WTC11 (cell line): ENCODE measurements around the gene CALN1. TPM values are rescaled to one million over a fixed set of nuclear protein-coding genes. Genes with fewer than 3 reads are reported as not detected.
A peak's percentile ranks its signal among the peaks of the same experiment; 100 is the strongest.

ENCODE experiments used
- CREB1 ChIP-seq: sonication (generic); formaldehyde crosslinking; IDR thresholded peaks from 2 replicates; pipeline ENCODE4 v1.8.0; 2023; ENCODE audit warnings: mild to moderate bottlenecking, missing genetic modification reagents
- CREM ChIP-seq: sonication (generic); formaldehyde crosslinking; IDR thresholded peaks from 2 replicates; pipeline ENCODE4 v1.8.1; 2022; ENCODE audit warnings: mild to moderate bottlenecking, missing genetic modification reagents, moderate library complexity
- EMX1 ChIP-seq: fragments of 250-450 bp; sonication (Bioruptor Pico); IDR thresholded peaks from 2 replicates; pipeline ENCODE4 v1.8.0; 2021; ENCODE audit warnings: mild to moderate bottlenecking
- FOXJ3 ChIP-seq: sonication (generic); formaldehyde crosslinking; IDR thresholded peaks from 2 replicates; pipeline ENCODE4 v1.9.0; 2021; ENCODE audit warnings: missing genetic modification reagents, mild to moderate bottlenecking, borderline replicate concordance
- GRHL2 ChIP-seq: fragments of 250-450 bp; sonication (Bioruptor Pico); IDR thresholded peaks from 2 replicates; pipeline ENCODE4 v1.8.0; 2022; ENCODE audit warnings: mild to moderate bottlenecking, moderate library complexity; ENCODE audit not compliant: insufficient replicate concordance, severe bottlenecking
- RORB ChIP-seq: fragments of 250-450 bp; sonication (Bioruptor Pico); IDR thresholded peaks from 2 replicates; pipeline ENCODE4 v1.9.0; 2021; ENCODE audit warnings: mild to moderate bottlenecking
- SMAD4 ChIP-seq: sonication (generic); formaldehyde crosslinking; IDR thresholded peaks from 2 replicates; pipeline ENCODE4 v1.8.0; 2022; ENCODE audit warnings: mild to moderate bottlenecking, missing genetic modification reagents
- TP53 ChIP-seq: sonication (generic); formaldehyde crosslinking; IDR thresholded peaks from 2 replicates; pipeline ENCODE4 v1.8.1; 2023; ENCODE audit warnings: mild to moderate bottlenecking, missing genetic modification reagents
- ZNF232 ChIP-seq: sonication (generic); formaldehyde crosslinking; IDR thresholded peaks from 2 replicates; pipeline ENCODE4 v1.8.0; 2022; ENCODE audit warnings: mild to moderate bottlenecking, missing genetic modification reagents
- ZNF671 ChIP-seq: fragments of 250-450 bp; sonication (Bioruptor Pico); IDR thresholded peaks from 2 replicates; pipeline ENCODE4 v1.8.0; 2021; ENCODE audit warnings: mild to moderate bottlenecking
- total RNA-seq: library from RNA; stranded (reverse); gene quantifications from 3 replicates; pipeline ENCODE4 v1.2.3, GENCODE V29; 2021
- TF ChIP-seq, protein P1 (sequence below): sonication (generic); formaldehyde crosslinking; IDR thresholded peaks from 2 replicates; pipeline ENCODE4 v1.8.1; 2022; ENCODE audit warnings: low read depth, missing genetic modification reagents, borderline replicate concordance
- TF ChIP-seq, protein P2 (sequence below): sonication (generic); formaldehyde crosslinking; IDR thresholded peaks from 2 replicates; pipeline ENCODE4 v1.8.1; 2023; ENCODE audit warnings: mild to moderate bottlenecking, moderate library complexity, missing genetic modification reagents
- TF ChIP-seq, protein P3 (sequence below): sonication (generic); formaldehyde crosslinking; IDR thresholded peaks from 2 replicates; pipeline ENCODE4 v1.8.1; 2022; ENCODE audit warnings: low read depth, mild to moderate bottlenecking, moderate library complexity, missing genetic modification reagents, borderline replicate concordance
- TF ChIP-seq, protein P4 (sequence below): sonication (generic); formaldehyde crosslinking; IDR thresholded peaks from 2 replicates; pipeline ENCODE4 v1.8.0; 2023; ENCODE audit warnings: missing genetic modification reagents, mild to moderate bottlenecking, borderline replicate concordance
- TF ChIP-seq, protein P5 (sequence below): fragments of 200-600 bp; IDR thresholded peaks from 2 replicates; pipeline ENCODE4 v1.8.0; 2022; ENCODE audit warnings: antibody characterized with exemption
- TF ChIP-seq, protein P6 (sequence below): sonication (generic); formaldehyde crosslinking; conservative IDR thresholded peaks from 2 replicates; pipeline ENCODE4 v1.8.1; 2022; ENCODE audit warnings: mild to moderate bottlenecking, missing genetic modification reagents
- TF ChIP-seq, protein P7 (sequence below): sonication (generic); formaldehyde crosslinking; IDR thresholded peaks from 2 replicates; pipeline ENCODE4 v1.8.0; 2023; ENCODE audit warnings: mild to moderate bottlenecking, missing genetic modification reagents
- TF ChIP-seq, protein P8 (sequence below): fragments of 250-450 bp; sonication (Bioruptor Pico); IDR thresholded peaks from 2 replicates; pipeline ENCODE4 v1.9.0; 2021; ENCODE audit warnings: mild to moderate bottlenecking

CALN1 gene
- total RNA-seq, 1 experiment from 2014 or later = 10.5 TPM

DNA sequence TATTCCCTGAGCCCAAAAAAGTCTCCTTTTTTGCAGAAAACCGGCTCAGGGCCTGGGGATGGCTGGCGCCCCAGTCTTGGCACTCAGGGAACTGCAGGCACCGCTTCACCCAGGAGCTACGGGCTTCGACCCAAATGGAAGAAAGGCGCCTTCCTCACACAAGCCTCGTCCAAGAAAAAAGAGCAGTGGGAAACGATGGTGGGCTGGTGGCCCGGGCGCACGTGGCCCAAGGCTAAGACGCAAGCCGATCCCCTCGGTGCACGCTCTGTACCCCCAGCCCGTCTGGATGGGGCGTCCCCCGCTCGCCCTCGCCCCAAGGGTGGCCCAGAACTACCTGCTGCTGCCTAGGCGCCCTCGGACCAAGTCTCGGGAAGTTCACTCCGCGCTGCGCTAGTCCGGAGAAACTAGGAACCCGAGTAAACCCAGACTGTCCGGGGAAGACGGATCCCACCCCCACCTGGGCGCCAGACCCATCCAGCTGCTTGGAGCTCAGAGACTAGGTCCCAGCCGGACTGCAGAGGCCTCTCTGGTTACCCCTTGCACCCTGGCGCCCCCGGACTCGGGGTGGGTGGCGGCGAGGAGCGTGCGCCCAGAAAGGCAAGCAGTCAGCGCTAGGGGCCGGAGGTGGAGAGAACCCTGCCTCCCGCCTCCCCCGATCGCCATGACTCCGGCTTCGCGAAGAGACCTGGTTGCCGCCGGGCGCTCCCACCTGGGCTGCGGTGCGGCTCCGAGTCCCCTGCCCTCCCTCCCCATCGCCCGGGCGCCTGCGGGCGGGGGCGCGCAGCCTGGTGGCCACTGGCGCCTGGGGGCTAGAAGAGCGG, 76.4 kb downstream of the CALN1 start (continued):
- TF ChIP-seq, protein P1, sequence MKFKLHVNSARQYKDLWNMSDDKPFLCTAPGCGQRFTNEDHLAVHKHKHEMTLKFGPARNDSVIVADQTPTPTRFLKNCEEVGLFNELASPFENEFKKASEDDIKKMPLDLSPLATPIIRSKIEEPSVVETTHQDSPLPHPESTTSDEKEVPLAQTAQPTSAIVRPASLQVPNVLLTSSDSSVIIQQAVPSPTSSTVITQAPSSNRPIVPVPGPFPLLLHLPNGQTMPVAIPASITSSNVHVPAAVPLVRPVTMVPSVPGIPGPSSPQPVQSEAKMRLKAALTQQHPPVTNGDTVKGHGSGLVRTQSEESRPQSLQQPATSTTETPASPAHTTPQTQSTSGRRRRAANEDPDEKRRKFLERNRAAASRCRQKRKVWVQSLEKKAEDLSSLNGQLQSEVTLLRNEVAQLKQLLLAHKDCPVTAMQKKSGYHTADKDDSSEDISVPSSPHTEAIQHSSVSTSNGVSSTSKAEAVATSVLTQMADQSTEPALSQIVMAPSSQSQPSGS (CRISPR knock-in tag) = no peak
- TF ChIP-seq RORB (no peak), SMAD4 (CRISPR knock-in tag) (no peak), ZNF671 (CRISPR knock-in tag) (no peak), CREM (peak; percentile 44; the same call in 1 of the 2 replicates), FOXJ3 (CRISPR knock-in tag) (no peak), CREB1 (CRISPR knock-in tag) (no peak), TP53 (CRISPR knock-in tag) (peak; percentile 18; the same call in 1 of the 2 replicates), GRHL2 (CRISPR knock-in tag) (no peak), EMX1 (CRISPR knock-in tag) (no peak), ZNF232 (CRISPR knock-in tag) (peak; percentile 26; the same call in 1 of the 2 replicates)
- TF ChIP-seq, protein P2, sequence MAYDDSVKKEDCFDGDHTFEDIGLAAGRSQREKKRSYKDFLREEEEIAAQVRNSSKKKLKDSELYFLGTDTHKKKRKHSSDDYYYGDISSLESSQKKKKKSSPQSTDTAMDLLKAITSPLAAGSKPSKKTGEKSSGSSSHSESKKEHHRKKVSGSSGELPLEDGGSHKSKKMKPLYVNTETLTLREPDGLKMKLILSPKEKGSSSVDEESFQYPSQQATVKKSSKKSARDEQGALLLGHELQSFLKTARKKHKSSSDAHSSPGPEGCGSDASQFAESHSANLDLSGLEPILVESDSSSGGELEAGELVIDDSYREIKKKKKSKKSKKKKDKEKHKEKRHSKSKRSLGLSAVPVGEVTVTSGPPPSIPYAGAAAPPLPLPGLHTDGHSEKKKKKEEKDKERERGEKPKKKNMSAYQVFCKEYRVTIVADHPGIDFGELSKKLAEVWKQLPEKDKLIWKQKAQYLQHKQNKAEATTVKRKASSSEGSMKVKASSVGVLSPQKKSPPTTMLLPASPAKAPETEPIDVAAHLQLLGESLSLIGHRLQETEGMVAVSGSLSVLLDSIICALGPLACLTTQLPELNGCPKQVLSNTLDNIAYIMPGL (CRISPR knock-in tag) = peak; percentile 57; the same call in 1 of the 2 replicates
- TF ChIP-seq, protein P3, sequence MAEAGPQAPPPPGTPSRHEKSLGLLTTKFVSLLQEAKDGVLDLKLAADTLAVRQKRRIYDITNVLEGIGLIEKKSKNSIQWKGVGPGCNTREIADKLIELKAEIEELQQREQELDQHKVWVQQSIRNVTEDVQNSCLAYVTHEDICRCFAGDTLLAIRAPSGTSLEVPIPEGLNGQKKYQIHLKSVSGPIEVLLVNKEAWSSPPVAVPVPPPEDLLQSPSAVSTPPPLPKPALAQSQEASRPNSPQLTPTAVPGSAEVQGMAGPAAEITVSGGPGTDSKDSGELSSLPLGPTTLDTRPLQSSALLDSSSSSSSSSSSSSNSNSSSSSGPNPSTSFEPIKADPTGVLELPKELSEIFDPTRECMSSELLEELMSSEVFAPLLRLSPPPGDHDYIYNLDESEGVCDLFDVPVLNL = no peak
- TF ChIP-seq, protein P4, sequence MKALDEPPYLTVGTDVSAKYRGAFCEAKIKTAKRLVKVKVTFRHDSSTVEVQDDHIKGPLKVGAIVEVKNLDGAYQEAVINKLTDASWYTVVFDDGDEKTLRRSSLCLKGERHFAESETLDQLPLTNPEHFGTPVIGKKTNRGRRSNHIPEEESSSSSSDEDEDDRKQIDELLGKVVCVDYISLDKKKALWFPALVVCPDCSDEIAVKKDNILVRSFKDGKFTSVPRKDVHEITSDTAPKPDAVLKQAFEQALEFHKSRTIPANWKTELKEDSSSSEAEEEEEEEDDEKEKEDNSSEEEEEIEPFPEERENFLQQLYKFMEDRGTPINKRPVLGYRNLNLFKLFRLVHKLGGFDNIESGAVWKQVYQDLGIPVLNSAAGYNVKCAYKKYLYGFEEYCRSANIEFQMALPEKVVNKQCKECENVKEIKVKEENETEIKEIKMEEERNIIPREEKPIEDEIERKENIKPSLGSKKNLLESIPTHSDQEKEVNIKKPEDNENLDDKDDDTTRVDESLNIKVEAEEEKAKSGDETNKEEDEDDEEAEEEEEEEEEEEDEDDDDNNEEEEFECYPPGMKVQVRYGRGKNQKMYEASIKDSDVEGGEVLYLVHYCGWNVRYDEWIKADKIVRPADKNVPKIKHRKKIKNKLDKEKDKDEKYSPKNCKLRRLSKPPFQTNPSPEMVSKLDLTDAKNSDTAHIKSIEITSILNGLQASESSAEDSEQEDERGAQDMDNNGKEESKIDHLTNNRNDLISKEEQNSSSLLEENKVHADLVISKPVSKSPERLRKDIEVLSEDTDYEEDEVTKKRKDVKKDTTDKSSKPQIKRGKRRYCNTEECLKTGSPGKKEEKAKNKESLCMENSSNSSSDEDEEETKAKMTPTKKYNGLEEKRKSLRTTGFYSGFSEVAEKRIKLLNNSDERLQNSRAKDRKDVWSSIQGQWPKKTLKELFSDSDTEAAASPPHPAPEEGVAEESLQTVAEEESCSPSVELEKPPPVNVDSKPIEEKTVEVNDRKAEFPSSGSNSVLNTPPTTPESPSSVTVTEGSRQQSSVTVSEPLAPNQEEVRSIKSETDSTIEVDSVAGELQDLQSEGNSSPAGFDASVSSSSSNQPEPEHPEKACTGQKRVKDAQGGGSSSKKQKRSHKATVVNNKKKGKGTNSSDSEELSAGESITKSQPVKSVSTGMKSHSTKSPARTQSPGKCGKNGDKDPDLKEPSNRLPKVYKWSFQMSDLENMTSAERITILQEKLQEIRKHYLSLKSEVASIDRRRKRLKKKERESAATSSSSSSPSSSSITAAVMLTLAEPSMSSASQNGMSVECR (CRISPR knock-in tag) = peak; percentile 39; the same call in 1 of the 2 replicates
- TF ChIP-seq, protein P5, sequence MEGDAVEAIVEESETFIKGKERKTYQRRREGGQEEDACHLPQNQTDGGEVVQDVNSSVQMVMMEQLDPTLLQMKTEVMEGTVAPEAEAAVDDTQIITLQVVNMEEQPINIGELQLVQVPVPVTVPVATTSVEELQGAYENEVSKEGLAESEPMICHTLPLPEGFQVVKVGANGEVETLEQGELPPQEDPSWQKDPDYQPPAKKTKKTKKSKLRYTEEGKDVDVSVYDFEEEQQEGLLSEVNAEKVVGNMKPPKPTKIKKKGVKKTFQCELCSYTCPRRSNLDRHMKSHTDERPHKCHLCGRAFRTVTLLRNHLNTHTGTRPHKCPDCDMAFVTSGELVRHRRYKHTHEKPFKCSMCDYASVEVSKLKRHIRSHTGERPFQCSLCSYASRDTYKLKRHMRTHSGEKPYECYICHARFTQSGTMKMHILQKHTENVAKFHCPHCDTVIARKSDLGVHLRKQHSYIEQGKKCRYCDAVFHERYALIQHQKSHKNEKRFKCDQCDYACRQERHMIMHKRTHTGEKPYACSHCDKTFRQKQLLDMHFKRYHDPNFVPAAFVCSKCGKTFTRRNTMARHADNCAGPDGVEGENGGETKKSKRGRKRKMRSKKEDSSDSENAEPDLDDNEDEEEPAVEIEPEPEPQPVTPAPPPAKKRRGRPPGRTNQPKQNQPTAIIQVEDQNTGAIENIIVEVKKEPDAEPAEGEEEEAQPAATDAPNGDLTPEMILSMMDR = no peak
- TF ChIP-seq, protein P6, sequence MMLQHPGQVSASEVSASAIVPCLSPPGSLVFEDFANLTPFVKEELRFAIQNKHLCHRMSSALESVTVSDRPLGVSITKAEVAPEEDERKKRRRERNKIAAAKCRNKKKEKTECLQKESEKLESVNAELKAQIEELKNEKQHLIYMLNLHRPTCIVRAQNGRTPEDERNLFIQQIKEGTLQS (CRISPR knock-in tag) = no peak
- TF ChIP-seq, protein P7, sequence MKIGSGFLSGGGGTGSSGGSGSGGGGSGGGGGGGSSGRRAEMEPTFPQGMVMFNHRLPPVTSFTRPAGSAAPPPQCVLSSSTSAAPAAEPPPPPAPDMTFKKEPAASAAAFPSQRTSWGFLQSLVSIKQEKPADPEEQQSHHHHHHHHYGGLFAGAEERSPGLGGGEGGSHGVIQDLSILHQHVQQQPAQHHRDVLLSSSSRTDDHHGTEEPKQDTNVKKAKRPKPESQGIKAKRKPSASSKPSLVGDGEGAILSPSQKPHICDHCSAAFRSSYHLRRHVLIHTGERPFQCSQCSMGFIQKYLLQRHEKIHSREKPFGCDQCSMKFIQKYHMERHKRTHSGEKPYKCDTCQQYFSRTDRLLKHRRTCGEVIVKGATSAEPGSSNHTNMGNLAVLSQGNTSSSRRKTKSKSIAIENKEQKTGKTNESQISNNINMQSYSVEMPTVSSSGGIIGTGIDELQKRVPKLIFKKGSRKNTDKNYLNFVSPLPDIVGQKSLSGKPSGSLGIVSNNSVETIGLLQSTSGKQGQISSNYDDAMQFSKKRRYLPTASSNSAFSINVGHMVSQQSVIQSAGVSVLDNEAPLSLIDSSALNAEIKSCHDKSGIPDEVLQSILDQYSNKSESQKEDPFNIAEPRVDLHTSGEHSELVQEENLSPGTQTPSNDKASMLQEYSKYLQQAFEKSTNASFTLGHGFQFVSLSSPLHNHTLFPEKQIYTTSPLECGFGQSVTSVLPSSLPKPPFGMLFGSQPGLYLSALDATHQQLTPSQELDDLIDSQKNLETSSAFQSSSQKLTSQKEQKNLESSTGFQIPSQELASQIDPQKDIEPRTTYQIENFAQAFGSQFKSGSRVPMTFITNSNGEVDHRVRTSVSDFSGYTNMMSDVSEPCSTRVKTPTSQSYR (CRISPR knock-in tag) = no peak
- TF ChIP-seq, protein P8, sequence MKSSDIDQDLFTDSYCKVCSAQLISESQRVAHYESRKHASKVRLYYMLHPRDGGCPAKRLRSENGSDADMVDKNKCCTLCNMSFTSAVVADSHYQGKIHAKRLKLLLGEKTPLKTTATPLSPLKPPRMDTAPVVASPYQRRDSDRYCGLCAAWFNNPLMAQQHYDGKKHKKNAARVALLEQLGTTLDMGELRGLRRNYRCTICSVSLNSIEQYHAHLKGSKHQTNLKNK (CRISPR knock-in tag) = no peak
- TF ChIP-seq, all 79 proteins: peak for 20
